Adrenal gland (tissue), 12 donors: ENCODE data around the gene NUTM2A. TPM values are rescaled to one million over a fixed set of nuclear protein-coding genes. Genes with fewer than 3 reads are reported as not detected.
"Not testable (repeated sequence)": the region's sequence is repeated elsewhere in the genome, so short reads cannot be mapped to it uniquely, and the experiment has no call there.

Experiments used
- DNase-seq, 7 donors: peaks; one replicate each; pipeline ENCODE4 v3.0.0-alpha.2; 2019 to 2020
- H3K27ac ChIP-seq, 5 donors: fragments of 200-600 bp; sonication (generic) in 4 of 5; 1 replicate in 3 of 5; 2 replicates in 2 of 5; pipeline versions ENCODE4 v1.5.1 to v1.8.0; 2016 to 2020; ENCODE audit warnings: mild to moderate bottlenecking in 1 of 5
- H3K27me3 ChIP-seq: fragments of 200-600 bp; 2 replicates; pipeline ENCODE4 v1.8.0; 2021
- H3K36me3 ChIP-seq, 2 donors: fragments of 200-600 bp; replicated peaks in 1 of 2; 1 replicate in 1 of 2; 2 replicates in 1 of 2; pipeline versions ENCODE4 v1.5.1 to v1.8.0; 2018 to 2022
- H3K4me1 ChIP-seq, 2 donors: fragments of 200-600 bp; replicated peaks in 1 of 2; 1 replicate in 1 of 2; 2 replicates in 1 of 2; pipeline versions ENCODE4 v1.5.1 to v1.8.0; 2018 to 2021
- H3K4me3 ChIP-seq, 4 donors: fragments of 200-600 bp; sonication (generic) in 3 of 4; one replicate each; pipeline ENCODE4 v1.5.1; 2016 to 2018
- H3K9me3 ChIP-seq, 3 donors: fragments of 200-600 bp; sonication (generic) in 1 of 3; replicated peaks in 1 of 3; 1 replicate in 2 of 3; 2 replicates in 1 of 3; pipeline versions ENCODE4 v1.5.1 to v1.8.0; 2016 to 2021
- WGBS, 4 donors: extraction: QIAGEN DNeasy Blood & Tissue Kit in 2 of 4; methylation state at CpG; one replicate each; pipeline versions ENCODE4 v1.1.5 to v1.1.7; 2013 to 2017; 5-methylcytosine and 5-hydroxymethylcytosine counted together
- intact Hi-C, 2 donors: fragments of 100-400 bp; cut with DNase I; formaldehyde crosslinking; loops; one replicate each; pipeline versions ENCODE4 v1.14.1 to v1.15.0; 2022 to 2023
- polyA plus RNA-seq, 3 donors: library from polyadenylated mRNA; stranded (reverse); fragments of 200-250 nt in 2 of 3; fragments of 350-450 nt in 1 of 3; fragmentation: Illumina TruSeq in 1 of 3; extraction: RNeasy Lipid Tissue Mini Kit (QIAGEN cat#74804) in 1 of 3; gene quantifications; one replicate each; pipeline ENCODE4 v1.2.3, GENCODE V29; 2013 to 2014
- total RNA-seq, 9 donors: library from RNA; depleted of rRNA in 4 of 9; stranded (reverse); fragments of >200 nt in 4 of 9; fragments of 120-200 nt in 1 of 9; fragmentation: NEBNext Ultra II Directional in 1 of 9; extraction: Animal tissue kit (Norgen Biotek cat#: 25700) in 1 of 9; gene quantifications; one replicate each; pipeline versions ENCODE4 v1.1.0 to v1.2.4, GENCODE V29; 2013 to 2023
- donor health status: healthy with polysubstance abuse.
- donor health status: Bipolar disorder and iron deficiency.
- donor health status: DM: yes; HTN: yes; CAD: no.
- donor health status: DM: no; HTN: no; CAD: no.
- donor health status: DM: no; HTN: no; CAD: no.
- donor health status: DM: yes; HTN: yes; CAD: no.

The NUTM2A gene
- total and polyA plus RNA-seq, 12 donors: 0.22 to 10.5 (median 1.0) TPM

- H3K4me3 ChIP-seq, H3K36me3 ChIP-seq, intact Hi-C loops, H3K27ac ChIP-seq, H3K9me3 ChIP-seq, H3K4me1 ChIP-seq, H3K27me3 ChIP-seq, DNase-seq: not testable (repeated sequence)
- 44 to 96% (median 87%) methylated on average over 1 of the region's 3 CpGs for WGBS, 4 donors
Measured at GRCh38 chr10:87247335-87247734, 22.1 kb downstream of the NUTM2A start.

- H3K4me3 ChIP-seq, intact Hi-C loops, H3K4me1 ChIP-seq, H3K36me3 ChIP-seq, H3K27me3 ChIP-seq, H3K9me3 ChIP-seq, DNase-seq, H3K27ac ChIP-seq: not testable (repeated sequence)
- 38 to 50% (median 50%) methylated on average over 1 of the region's 1 CpG; no CpG with 5 or more reads in 1 of the 4 donors for WGBS, 4 donors
Measured at GRCh38 chr10:87248818-87249353, 23.6 kb downstream of the NUTM2A start.

- H3K4me1 ChIP-seq, H3K4me3 ChIP-seq, DNase-seq, H3K36me3 ChIP-seq, H3K27ac ChIP-seq, intact Hi-C loops, H3K27me3 ChIP-seq, H3K9me3 ChIP-seq: not testable (repeated sequence)
- no CpG with 5 or more reads among the region's 1 CpG for WGBS, 4 donors
Measured at GRCh38 chr10:87280749-87281392, 55.6 kb downstream of the NUTM2A start.

Other genes with a start within 250 kb of the NUTM2A start
- gene FAM25A, start 205.2 kb upstream of the NUTM2A start, total RNA-seq: 1 to 10 TPM in 3 of 9 donors, not detected in 6; 1.2 to 5.5 (median 2.0) TPM
- 10 to 100 TPM in 1 of 3 donors, 1 to 10 TPM in 2; 4.3 to 36.6 (median 6.3) TPM for gene FAM25A, start 205.2 kb upstream of the NUTM2A start, polyA plus RNA-seq
- 100 to 1,000 TPM; 159 to 279 (median 221) TPM for gene GLUD1, start 130.6 kb upstream of the NUTM2A start, total RNA-seq
- 100 to 1,000 TPM in 1 of 3 donors, 10 to 100 TPM in 2; 58.2 to 290 (median 80.9) TPM for gene GLUD1, start 130.6 kb upstream of the NUTM2A start, polyA plus RNA-seq
- gene SHLD2, start 130.2 kb upstream of the NUTM2A start, total RNA-seq: 10 to 100 TPM; 22.8 to 49.9 (median 36.7) TPM
- gene SHLD2, start 130.2 kb upstream of the NUTM2A start, polyA plus RNA-seq: 10 to 100 TPM; 18.3 to 64.9 (median 31.5) TPM
- 1 to 10 TPM in 8 of 9 donors, under 1 TPM in 1; 0.95 to 7.4 (median 3.9) TPM for gene NUTM2D, start 132.3 kb downstream of the NUTM2A start, total RNA-seq
- gene NUTM2D, start 132.3 kb downstream of the NUTM2A start, polyA plus RNA-seq: 10 to 100 TPM in 1 of 3 donors, 1 to 10 TPM in 2; 1.6 to 34.2 (median 3.0) TPM